Measurements from ENCODE around the gene PIK3R5. TPM values are rescaled to one million over a fixed set of nuclear protein-coding genes. Genes with fewer than 3 reads are reported as not detected.

The PIK3R5 gene
- total and polyA plus RNA-seq, 8 donors = 0.90 to 29.8 (median 5.1) TPM; not detected in 1

DNA sequence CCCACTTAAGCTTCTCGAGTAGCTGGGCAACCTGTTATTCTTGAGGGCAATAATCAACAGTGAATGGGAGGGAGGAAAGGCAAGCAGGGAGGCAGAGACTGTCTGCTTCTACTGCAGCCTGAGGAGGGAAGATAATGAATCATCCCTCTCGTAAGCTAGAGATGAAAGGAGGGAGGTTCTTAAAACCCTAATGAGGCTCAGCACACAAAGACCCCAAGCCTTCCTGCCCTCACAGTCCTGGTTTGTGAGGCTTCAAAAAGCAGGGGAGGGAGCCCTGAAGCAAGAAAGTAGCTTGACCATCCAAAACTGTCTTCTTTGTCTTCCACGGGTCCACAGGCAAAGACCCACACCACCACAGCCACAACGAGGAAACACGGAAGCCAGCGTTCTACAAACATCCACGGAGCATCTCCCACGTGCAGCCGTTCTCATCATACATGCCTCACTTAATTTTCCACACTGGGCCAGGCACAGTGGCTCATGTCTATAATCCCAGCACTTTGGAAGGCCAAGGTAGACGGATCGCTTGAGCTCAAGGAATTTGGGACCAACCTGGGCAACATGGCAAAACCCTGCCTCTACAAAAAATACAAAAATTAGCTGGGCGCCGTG, 1.8 kb downstream of the PIK3R5 start:
- intact Hi-C loops (cut with DNase I; ENCODE audit: low total_unique reads) = no loop called here
- H3K27me3 ChIP-seq = peaks cover 9 to 52% (median 20%) of the 10 kb centered on the region in 3 donors

DNA sequence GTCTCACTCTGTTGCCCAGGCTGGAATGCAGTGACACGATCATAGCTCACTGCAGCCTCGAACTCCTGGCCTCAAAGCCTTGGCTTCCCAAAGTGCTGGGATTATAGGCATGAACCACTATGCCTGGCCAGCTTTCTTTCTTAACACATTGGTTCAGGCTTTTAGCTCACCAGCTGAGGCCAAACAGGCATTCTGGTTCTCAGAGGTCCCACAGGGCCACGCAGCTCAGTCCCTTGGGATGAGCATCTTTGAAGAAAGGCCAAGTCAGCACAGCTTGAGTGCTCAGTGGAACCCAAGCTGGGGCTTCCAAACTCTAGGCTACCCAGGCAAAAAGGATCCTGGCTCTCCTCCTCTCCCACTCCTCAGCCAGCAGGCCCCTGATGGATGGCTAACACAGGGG, 2.5 kb downstream of the PIK3R5 start:
- intact Hi-C loops (cut with DNase I; ENCODE audit: low total_unique reads) = no loop called here
- Histone ChIP-seq H3K4me3 (peak overlapping the region in 2 of 4 donors; percentile 57 to 59), H3K4me1 (peaks cover 0 to 34% (median 9%) of the 10 kb centered on the region in 4 donors), H3K27ac (no peak overlapping the region), H3K27me3 (peaks cover 9 to 54% (median 20%) of the 10 kb centered on the region in 3 donors), H3K36me3 (no peaks in the 10 kb centered on the region), H3K9me3 (peaks cover 0 to 8% (median 0%) of the 10 kb centered on the region in 4 donors)
- 80 to 93% (median 89%) methylated on average over 3 of the region's 3 CpGs for WGBS, 5 donors
- DNase-seq = no peak
- TF ChIP-seq POLR2AphosphoS5 (IDR thresholded peaks at IDR 0.05) (no peak), EP300 (IDR thresholded peaks at IDR 0.05) (no peak), POLR2A (IDR thresholded peaks at IDR 0.05) (no peak)
- TF ChIP-seq, protein P1, sequence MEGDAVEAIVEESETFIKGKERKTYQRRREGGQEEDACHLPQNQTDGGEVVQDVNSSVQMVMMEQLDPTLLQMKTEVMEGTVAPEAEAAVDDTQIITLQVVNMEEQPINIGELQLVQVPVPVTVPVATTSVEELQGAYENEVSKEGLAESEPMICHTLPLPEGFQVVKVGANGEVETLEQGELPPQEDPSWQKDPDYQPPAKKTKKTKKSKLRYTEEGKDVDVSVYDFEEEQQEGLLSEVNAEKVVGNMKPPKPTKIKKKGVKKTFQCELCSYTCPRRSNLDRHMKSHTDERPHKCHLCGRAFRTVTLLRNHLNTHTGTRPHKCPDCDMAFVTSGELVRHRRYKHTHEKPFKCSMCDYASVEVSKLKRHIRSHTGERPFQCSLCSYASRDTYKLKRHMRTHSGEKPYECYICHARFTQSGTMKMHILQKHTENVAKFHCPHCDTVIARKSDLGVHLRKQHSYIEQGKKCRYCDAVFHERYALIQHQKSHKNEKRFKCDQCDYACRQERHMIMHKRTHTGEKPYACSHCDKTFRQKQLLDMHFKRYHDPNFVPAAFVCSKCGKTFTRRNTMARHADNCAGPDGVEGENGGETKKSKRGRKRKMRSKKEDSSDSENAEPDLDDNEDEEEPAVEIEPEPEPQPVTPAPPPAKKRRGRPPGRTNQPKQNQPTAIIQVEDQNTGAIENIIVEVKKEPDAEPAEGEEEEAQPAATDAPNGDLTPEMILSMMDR (IDR thresholded peaks at IDR 0.05) = no peak

More for the DNA sequence above, 1.8 kb downstream of the PIK3R5 start:
- H3K4me3 ChIP-seq = peak overlapping the region in 2 of 4 donors; percentile 57 to 59
- peaks cover 0 to 34% (median 9%) of the 10 kb centered on the region in 4 donors for H3K4me1 ChIP-seq
- no peak for TF ChIP-seq POLR2AphosphoS5 (IDR thresholded peaks at IDR 0.05)
- TF ChIP-seq, protein P1 (IDR thresholded peaks at IDR 0.05) = no peak
- no peak for TF ChIP-seq EP300 (IDR thresholded peaks at IDR 0.05)
- TF ChIP-seq POLR2A (IDR thresholded peaks at IDR 0.05) = no peak
- H3K9me3 ChIP-seq = peaks cover 0 to 14% (median 0%) of the 10 kb centered on the region in 4 donors
- H3K27ac ChIP-seq = no peak overlapping the region
- no peak for DNase-seq
- H3K36me3 ChIP-seq = no peaks in the 10 kb centered on the region
- 77 to 79% (median 77%) methylated on average over 13 of the region's 13 CpGs for WGBS, 5 donors

DNA sequence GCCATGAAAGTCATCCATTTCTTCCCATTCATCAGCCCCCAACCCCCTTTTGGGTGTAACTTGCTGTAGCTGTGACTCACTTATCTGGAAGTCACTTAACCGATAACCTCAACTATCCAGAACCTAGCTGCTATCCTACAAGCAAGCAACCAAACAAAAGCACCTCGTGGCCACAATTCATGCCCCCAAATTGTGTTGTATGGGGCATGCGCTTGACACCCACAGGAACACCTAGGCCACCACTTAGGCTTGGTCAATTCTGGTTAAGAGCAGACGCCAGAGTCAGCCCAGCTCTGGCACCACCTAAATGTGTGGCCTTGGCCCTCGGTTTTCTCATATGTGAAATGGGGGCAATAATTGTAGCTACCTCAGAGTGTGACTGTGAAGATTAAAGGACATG, 3.7 kb downstream of the PIK3R5 start:
- H3K36me3 ChIP-seq = no peaks in the 10 kb centered on the region
- no peak overlapping the region for H3K27ac ChIP-seq
- intact Hi-C loops (cut with DNase I; ENCODE audit: low total_unique reads) = no loop called here
- DNase-seq = no peak
- peaks cover 0 to 34% (median 9%) of the 10 kb centered on the region in 4 donors for H3K4me1 ChIP-seq
- WGBS, 5 donors = 80 to 87% (median 86%) methylated on average over 5 of the region's 5 CpGs
- H3K9me3 ChIP-seq = peaks cover 0 to 8% (median 0%) of the 10 kb centered on the region in 4 donors
- peaks cover 9 to 57% (median 20%) of the 10 kb centered on the region in 3 donors for H3K27me3 ChIP-seq
- no peak for TF ChIP-seq POLR2AphosphoS5 (IDR thresholded peaks at IDR 0.05)
- H3K4me3 ChIP-seq = no peak overlapping the region

DNA sequence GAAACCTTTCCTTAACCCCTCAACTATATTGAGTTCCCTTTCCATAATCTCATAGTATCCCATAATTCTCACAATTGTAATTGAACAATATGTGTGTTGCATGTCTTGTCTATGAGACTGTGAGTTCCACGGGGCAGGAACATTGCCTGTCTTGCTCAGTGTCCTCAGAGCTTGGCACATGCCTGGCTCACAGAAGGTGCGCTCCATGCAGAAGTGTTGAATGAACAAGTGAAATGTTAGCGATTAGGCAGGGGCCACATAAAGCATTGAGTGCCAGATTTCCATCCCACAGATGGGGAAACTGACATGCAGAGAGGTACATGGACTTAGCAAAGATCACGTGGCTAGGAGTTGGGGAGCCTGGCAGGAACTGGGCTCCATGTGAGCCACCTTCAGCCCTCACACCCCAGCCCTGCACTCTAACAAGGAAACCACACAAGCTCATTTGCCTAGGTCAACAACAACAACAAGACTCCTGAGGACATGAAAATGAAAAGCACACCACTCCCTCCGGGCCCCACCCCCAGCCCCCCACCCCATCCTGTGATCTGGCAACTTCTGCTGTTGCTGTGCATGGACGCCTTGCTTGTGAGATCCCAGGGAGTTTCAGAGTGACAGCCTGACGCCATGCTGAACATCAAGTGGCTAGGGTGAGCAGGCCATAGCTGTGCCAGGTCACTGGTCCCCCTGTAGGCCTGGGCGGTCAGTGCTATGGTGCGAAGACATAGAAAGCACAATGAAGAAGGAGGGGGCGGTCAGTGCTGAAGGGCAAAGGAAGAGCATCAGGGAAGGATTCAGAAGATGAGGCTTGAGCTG, 5.0 kb downstream of the PIK3R5 start:
- 69 to 82% (median 74%) methylated on average over 10 of the region's 10 CpGs for WGBS, 5 donors
- intact Hi-C loops (cut with DNase I; ENCODE audit: low total_unique reads) = no loop called here
- H3K9me3 ChIP-seq = peaks cover 0 to 4% (median 0%) of the 10 kb centered on the region in 4 donors
- H3K27ac ChIP-seq = no peak overlapping the region
- no peak for DNase-seq
- H3K27me3 ChIP-seq = peaks cover 5 to 49% (median 10%) of the 10 kb centered on the region in 3 donors
- peaks cover 0 to 36% (median 5%) of the 10 kb centered on the region in 4 donors for H3K4me1 ChIP-seq
- H3K4me3 ChIP-seq = no peak overlapping the region
- no peaks in the 10 kb centered on the region for H3K36me3 ChIP-seq
- TF ChIP-seq POLR2AphosphoS5 (IDR thresholded peaks at IDR 0.05) = no peak
- TF ChIP-seq EP300 (IDR thresholded peaks at IDR 0.05) = no peak
- TF ChIP-seq, protein P1 (IDR thresholded peaks at IDR 0.05) = no peak
- no peak for TF ChIP-seq POLR2A (IDR thresholded peaks at IDR 0.05)

Data from stomach (tissue), 9 donors.